DND-41 (cell line): Measurements from ENCODE around the gene VPS13C.

Experiments used
- CTCF ChIP-seq: IDR thresholded peaks from 2 replicates; pipeline ENCODE4 v1.5.1; 2012; ENCODE audit warnings: borderline replicate concordance, low read length, moderate library complexity, mild to moderate bottlenecking; ENCODE audit not compliant: poor library complexity, severe bottlenecking; ENCODE audit errors: extremely low read depth
- EZH2 ChIP-seq: IDR thresholded peaks from 3 replicates; pipeline ENCODE4 v1.6.1; 2012; ENCODE audit warnings: borderline replicate concordance, low read depth, mild to moderate bottlenecking, moderate library complexity, low read length, inconsistent platforms; ENCODE audit not compliant: severe bottlenecking

- TF ChIP-seq CTCF (no peak), EZH2 (no peak)
Measured at GRCh38 chr15:62035256-62035924, 24.9 kb downstream of the VPS13C start.
